Thyroid gland (tissue), 4 donors: Measurements from ENCODE around the gene ZDHHC23.

Experiments used
- POLR2A ChIP-seq, 2 donors: fragments of 450-650 bp; IDR thresholded peaks; one replicate each; pipeline ENCODE4 v1.6.1; 2017; ENCODE audit warnings: antibody characterized with exemption in 2 of 2, mild to moderate bottlenecking in 2 of 2, moderate library complexity in 1 of 2
- TF ChIP-seq, protein P1 (sequence below), 6 experiments: fragments of 200-600 bp in 3 of 6; fragments of 450-650 bp in 3 of 6; sonication (generic) in 3 of 6; IDR thresholded peaks; one replicate each; pipeline ENCODE4 v1.5.1; 2016 to 2019; ENCODE audit warnings: antibody characterized with exemption in 6 of 6, mild to moderate bottlenecking in 2 of 6, inconsistent platforms in 1 of 6, moderate library complexity in 1 of 6

DNA sequence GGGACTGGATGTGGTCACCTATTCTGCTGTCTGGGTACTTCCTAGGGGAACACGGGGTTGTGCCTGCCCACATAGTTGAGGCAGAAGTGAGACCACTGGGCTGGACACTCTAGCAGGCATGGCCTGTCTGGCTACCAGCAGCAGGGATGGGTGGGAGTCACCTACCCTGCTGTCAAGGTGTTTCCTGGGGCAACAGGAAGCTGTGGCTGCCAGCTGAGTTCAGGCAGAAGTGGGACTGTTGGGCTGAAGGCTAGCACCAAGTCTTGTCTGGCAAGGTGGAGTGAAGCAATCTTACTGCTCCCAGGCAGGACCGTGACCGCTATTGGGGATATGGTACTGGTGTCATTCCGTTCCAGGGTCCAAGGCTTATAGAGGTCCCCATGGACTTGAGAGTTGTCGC is 20.3 kb upstream of the ZDHHC23 start:
- TF ChIP-seq POLR2A (IDR thresholded peaks at IDR 0.05): no peak
- TF ChIP-seq, protein P1, sequence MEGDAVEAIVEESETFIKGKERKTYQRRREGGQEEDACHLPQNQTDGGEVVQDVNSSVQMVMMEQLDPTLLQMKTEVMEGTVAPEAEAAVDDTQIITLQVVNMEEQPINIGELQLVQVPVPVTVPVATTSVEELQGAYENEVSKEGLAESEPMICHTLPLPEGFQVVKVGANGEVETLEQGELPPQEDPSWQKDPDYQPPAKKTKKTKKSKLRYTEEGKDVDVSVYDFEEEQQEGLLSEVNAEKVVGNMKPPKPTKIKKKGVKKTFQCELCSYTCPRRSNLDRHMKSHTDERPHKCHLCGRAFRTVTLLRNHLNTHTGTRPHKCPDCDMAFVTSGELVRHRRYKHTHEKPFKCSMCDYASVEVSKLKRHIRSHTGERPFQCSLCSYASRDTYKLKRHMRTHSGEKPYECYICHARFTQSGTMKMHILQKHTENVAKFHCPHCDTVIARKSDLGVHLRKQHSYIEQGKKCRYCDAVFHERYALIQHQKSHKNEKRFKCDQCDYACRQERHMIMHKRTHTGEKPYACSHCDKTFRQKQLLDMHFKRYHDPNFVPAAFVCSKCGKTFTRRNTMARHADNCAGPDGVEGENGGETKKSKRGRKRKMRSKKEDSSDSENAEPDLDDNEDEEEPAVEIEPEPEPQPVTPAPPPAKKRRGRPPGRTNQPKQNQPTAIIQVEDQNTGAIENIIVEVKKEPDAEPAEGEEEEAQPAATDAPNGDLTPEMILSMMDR (IDR thresholded peaks at IDR 0.05): no peak
